ENCODE results near the gene SLC29A3. TPM values are rescaled to one million over a fixed set of nuclear protein-coding genes. Genes with fewer than 3 reads are reported as not detected.

Gene SLC29A3
- polyA plus RNA-seq, 3 donors: 9.7 to 28.4 (median 16.6) TPM

- Histone ChIP-seq H3K9ac (ENCODE audit: insufficient read depth, low read length, poor library complexity, severe bottlenecking) (no peak overlapping the region), H2AFZ (ENCODE audit: insufficient read depth, low read depth, low read length, poor library complexity, severe bottlenecking) (no peak overlapping the region), H3K27me3 (ENCODE audit: control insufficient read depth in 2 of 2, insufficient read depth in 2 of 2, low read length in 2 of 2) (no peaks in the 10 kb centered on the region), H3K4me1 (ENCODE audit: control insufficient read depth in 1 of 2, insufficient read depth in 2 of 2, low read length in 2 of 2) (peaks cover 24% of the 10 kb centered on the region in 2 donors), H3K36me3 (replicated peaks in 1 of 2; ENCODE audit: control insufficient read depth in 1 of 2, insufficient read depth in 2 of 2, low read length in 2 of 2) (no peaks in the 10 kb centered on the region), H3K27ac (ENCODE audit: low read depth in 1 of 2, low read length in 2 of 2) (no peak overlapping the region), H3K4me2 (replicated peaks; ENCODE audit: extremely low read depth, low read length, poor library complexity, severe bottlenecking) (no peak overlapping the region), H3K4me3 (replicated peaks in 1 of 3; ENCODE audit: low read depth in 2 of 3, low read length in 3 of 3) (no peak overlapping the region), H3K9me3 (replicated peaks in 1 of 2; ENCODE audit: control insufficient read depth in 1 of 2, insufficient read depth in 1 of 2, low read length in 2 of 2) (no peaks in the 10 kb centered on the region), H4K20me1 (ENCODE audit: insufficient read depth, low read length) (no peaks in the 10 kb centered on the region), H3K79me2 (ENCODE audit: insufficient read depth, low read length) (no peaks in the 10 kb centered on the region)
- intact Hi-C loops (cut with micrococcal nuclease): no loop called here
- DNase-seq: no peak
- TF ChIP-seq CTCF (IDR thresholded peaks at IDR 0.05): no peak
- H3K27me3 Mint-ChIP-seq (ENCODE audit: low read depth in 3 of 3): peaks cover 0 to 4% (median 0%) of the 10 kb centered on the region in 3 donors
- no peaks in the 10 kb centered on the region for H3K36me3 Mint-ChIP-seq
- H3K9me3 Mint-ChIP-seq: no peaks in the 10 kb centered on the region
- peaks cover 24% of the 10 kb centered on the region for H3K4me1 Mint-ChIP-seq
- H3K27ac Mint-ChIP-seq: no peak overlapping the region
- 94% methylated on average over 3 of the region's 8 CpGs for WGBS (ENCODE audit: insufficient coverage)
- H3K4me3 Mint-ChIP-seq: no peak overlapping the region
These were observed 37.3 kb upstream of the SLC29A3 start for GRCh38 chr10:71281646-71282322.

GRCh38 chr10:71282323-71282680 is 36.8 kb upstream of the SLC29A3 start:
- H3K9ac ChIP-seq (ENCODE audit: insufficient read depth, low read length, poor library complexity, severe bottlenecking): no peak overlapping the region
- intact Hi-C loops (cut with micrococcal nuclease): no loop called here
- Mint-ChIP-seq H3K27ac (no peak overlapping the region), H3K36me3 (no peaks in the 10 kb centered on the region), H3K4me1 (peaks cover 25% of the 10 kb centered on the region), H3K27me3 (ENCODE audit: low read depth in 3 of 3) (peaks cover 0 to 4% (median 0%) of the 10 kb centered on the region in 3 donors), H3K9me3 (no peaks in the 10 kb centered on the region), H3K4me3 (no peak overlapping the region)
- no peaks in the 10 kb centered on the region for H3K36me3 ChIP-seq (replicated peaks in 1 of 2; ENCODE audit: control insufficient read depth in 1 of 2, insufficient read depth in 2 of 2, low read length in 2 of 2)
- WGBS (ENCODE audit: insufficient coverage): 89% methylated on average over 2 of the region's 2 CpGs
- H3K27me3 ChIP-seq (ENCODE audit: control insufficient read depth in 2 of 2, insufficient read depth in 2 of 2, low read length in 2 of 2): no peaks in the 10 kb centered on the region
- H2AFZ ChIP-seq (ENCODE audit: insufficient read depth, low read depth, low read length, poor library complexity, severe bottlenecking): no peak overlapping the region
- H3K4me3 ChIP-seq (replicated peaks in 1 of 3; ENCODE audit: low read depth in 2 of 3, low read length in 3 of 3): no peak overlapping the region
- DNase-seq: no peak
- no peaks in the 10 kb centered on the region for H3K79me2 ChIP-seq (ENCODE audit: insufficient read depth, low read length)
- no peak overlapping the region for H3K27ac ChIP-seq (ENCODE audit: low read depth in 1 of 2, low read length in 2 of 2)
- H3K4me2 ChIP-seq (replicated peaks; ENCODE audit: extremely low read depth, low read length, poor library complexity, severe bottlenecking): no peak overlapping the region
- no peaks in the 10 kb centered on the region for H3K9me3 ChIP-seq (replicated peaks in 1 of 2; ENCODE audit: control insufficient read depth in 1 of 2, insufficient read depth in 1 of 2, low read length in 2 of 2)
- no peak for TF ChIP-seq CTCF (IDR thresholded peaks at IDR 0.05)
- H3K4me1 ChIP-seq (ENCODE audit: control insufficient read depth in 1 of 2, insufficient read depth in 2 of 2, low read length in 2 of 2): peaks cover 24% of the 10 kb centered on the region in 2 donors
- H4K20me1 ChIP-seq (ENCODE audit: insufficient read depth, low read length): no peaks in the 10 kb centered on the region

Measured in CD14-positive monocyte (primary cell).